Inferior parietal cortex (tissue), 1 donor: ENCODE data around the gene CDKL2.
"Not testable (repeated sequence)": the region's sequence is repeated elsewhere in the genome, so short reads cannot be mapped to it uniquely, and the experiment has no call there.

Experiments used
- DNase-seq: peaks from one replicate; pipeline ENCODE4 v3.0.0-alpha.2; 2016; ENCODE audit errors: extremely low spot score

CDKL2 gene

GRCh38 chr4:75630174-75630936 is at the start of gene CDKL2:
Gene CDKL2, minus strand, starts transcription at chr4:75630528. Its CDS starts 4,540 bp downstream, at chr4:75625988.
- peak; percentile 70 for DNase-seq

- DNase-seq, result no peak
Measured at GRCh38 chr4:75678965-75679364, 48.6 kb upstream of the CDKL2 start.

GRCh38 chr4:75678473-75678872 is 48.1 kb upstream of the CDKL2 start:
- no peak for DNase-seq

GRCh38 chr4:75675004-75675531 is 44.7 kb upstream of the CDKL2 start:
- DNase-seq, result no peak

- no peak for DNase-seq
Measured at GRCh38 chr4:75673959-75674328, 43.6 kb upstream of the CDKL2 start.

- DNase-seq, result peak; percentile 98
Measured at GRCh38 chr4:75673027-75673958, 43.0 kb upstream of the CDKL2 start, which contains the start of gene G3BP2. Gene G3BP2, minus strand, starts transcription at chr4:75673411. Its CDS starts 11,386 bp downstream, at chr4:75662025.

- peak; percentile 66 for DNase-seq
Measured at GRCh38 chr4:75672461-75673026, 42.2 kb upstream of the CDKL2 start.

GRCh38 chr4:75671802-75672421 is 41.6 kb upstream of the CDKL2 start:
- DNase-seq, result no peak

- DNase-seq, result no peak
Measured at GRCh38 chr4:75668596-75668995, 38.3 kb upstream of the CDKL2 start.

- DNase-seq, result not testable (repeated sequence)
Measured at GRCh38 chr4:75667636-75668035, 37.3 kb upstream of the CDKL2 start.

- DNase-seq, result no peak
Measured at GRCh38 chr4:75666299-75666698, 36.0 kb upstream of the CDKL2 start.

- DNase-seq, result not testable (repeated sequence)
Measured at GRCh38 chr4:75664604-75665003, 34.3 kb upstream of the CDKL2 start.

- DNase-seq, result no peak
Measured at GRCh38 chr4:75662626-75663025, 32.3 kb upstream of the CDKL2 start.

- no peak for DNase-seq
Measured at GRCh38 chr4:75660491-75660890, 30.2 kb upstream of the CDKL2 start.

- no peak for DNase-seq
Measured at GRCh38 chr4:75659512-75660031, 29.2 kb upstream of the CDKL2 start.

GRCh38 chr4:75658876-75659275 is 28.5 kb upstream of the CDKL2 start:
- no peak for DNase-seq

- DNase-seq, result no peak
Measured at GRCh38 chr4:75655562-75655961, 25.2 kb upstream of the CDKL2 start.

GRCh38 chr4:75654905-75655304 is 24.6 kb upstream of the CDKL2 start:
- DNase-seq, result no peak

GRCh38 chr4:75653845-75654503 is 23.6 kb upstream of the CDKL2 start:
- DNase-seq, result no peak

GRCh38 chr4:75644095-75644494 is 13.8 kb upstream of the CDKL2 start:
- no peak for DNase-seq

GRCh38 chr4:75643651-75644050 is 13.3 kb upstream of the CDKL2 start:
- no peak for DNase-seq
